Glomerular visceral epithelial cell (primary cell): Measurements from ENCODE around the gene RAPGEF1.

Source experiments
- DNase-seq: peaks from one replicate; pipeline ENCODE4 v3.0.0-alpha.2; 2016; ENCODE audit errors: extremely low spot score

Gene RAPGEF1

GRCh38 chr9:131585375-131585774 lies 154.5 kb downstream of the RAPGEF1 start:
- peak; percentile 13 for DNase-seq

DNA sequence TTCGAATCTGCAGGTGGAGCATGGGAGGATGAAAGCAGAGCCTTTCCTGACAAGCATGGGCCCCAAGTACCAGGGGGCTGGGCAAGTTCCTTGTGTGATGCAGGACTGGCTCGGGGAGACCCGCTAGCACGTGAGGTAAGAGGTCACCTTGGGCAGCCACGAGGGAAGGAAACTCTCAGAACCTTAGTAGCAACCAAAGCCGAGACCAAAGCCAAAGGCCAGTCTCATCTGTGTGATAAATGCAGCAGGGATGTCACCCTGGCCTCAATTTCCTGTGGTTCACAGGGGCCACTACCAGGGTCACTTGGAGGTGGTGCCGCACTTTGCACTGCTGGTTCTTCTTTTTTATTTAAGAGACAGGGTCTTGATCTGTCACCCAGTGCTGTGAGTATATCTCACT lies 155.0 kb downstream of the RAPGEF1 start:
- DNase-seq, result no peak

DNA sequence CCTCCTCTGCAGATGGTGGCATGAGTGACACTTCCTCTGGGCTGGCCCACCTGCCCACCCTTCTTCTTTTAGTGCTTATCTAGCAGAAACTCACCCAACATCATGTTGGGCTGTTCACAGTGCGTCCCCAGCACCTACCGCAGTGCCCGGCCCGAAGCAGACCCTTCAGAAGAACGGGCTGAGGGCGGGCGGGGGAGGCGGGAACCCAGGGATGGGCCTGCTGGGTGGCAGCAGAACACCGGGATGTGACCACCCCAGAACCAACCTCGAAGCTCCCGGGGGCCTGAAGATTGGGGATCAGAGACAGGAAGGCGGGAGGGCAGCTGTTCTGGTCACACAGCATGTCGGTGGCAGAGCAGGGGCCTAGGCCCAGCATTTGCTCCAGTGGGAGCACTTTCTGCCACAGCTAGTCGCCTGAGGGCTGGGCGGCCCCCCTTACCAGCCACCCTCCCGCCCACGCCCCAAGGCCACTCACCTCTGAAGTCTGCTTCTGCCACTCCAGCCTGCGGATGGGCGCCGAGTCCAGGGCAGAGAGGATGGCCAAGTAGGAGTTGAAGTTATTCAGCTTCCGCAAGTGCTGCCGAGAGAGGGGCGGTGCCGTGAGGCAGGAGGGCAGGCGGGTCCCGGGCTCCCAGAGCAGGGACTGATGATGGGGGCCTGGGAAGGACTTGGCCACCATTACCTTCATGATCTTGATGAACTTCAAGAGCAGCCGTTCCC lies 155.9 kb downstream of the RAPGEF1 start:
- DNase-seq, result no peak

DNA sequence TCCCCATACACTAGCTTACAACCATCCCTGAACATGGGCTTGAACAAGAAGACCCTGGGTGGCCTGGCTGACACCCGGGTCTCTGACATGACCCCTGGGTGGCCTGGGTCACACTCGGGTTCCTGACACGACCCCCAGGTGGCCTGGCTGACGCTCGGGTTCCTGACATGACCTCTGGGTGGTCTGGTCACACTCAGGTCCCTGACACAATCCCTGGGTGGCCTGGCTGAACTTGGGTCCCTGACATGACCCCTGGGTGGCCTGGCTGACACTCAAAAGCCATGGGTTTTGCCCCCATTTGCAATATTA lies 156.6 kb downstream of the RAPGEF1 start:
- no peak for DNase-seq

DNA sequence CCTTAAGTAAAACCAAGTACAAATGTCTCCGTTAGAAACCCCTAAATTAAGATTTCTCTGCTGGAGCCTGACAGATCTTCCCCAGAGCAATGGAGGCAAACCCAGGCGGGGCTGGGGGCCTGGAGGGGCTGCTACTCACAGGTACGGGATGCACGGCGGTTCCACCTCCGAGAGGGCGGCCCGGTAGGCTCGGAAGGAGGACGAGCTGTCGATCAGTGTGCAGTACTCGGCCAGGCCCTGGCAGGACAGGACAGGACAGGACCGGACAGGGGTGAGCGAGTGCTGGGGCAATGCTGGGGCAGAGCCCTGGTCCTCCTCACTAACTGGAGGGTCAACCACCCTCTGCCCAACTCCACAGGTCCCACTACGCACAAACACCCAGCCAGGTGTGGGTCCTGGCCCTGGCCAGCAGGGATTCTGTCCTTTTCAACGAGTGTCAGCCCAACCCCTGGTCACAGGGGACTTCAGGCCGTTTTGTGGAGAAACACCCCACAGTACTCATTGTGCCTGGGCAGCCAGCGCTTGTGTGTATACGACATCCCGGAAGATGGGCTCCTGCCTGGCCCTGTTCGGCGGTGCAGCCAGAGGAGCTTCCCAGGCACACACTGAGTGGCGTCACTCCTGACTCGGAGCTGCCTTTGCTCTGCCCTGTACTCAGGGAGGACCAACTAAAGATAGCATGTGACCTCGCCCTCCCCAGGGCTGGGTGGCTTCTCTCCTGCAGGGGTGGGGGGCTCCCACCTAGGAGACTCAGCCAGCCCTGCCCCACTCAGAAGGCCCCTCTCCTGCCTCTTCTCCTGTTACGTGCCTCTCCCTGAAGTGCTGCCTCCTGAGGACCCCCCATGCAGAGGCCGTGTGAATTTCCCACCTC lies 157.2 kb downstream of the RAPGEF1 start:
- DNase-seq, result no peak

- no peak for DNase-seq
Observed at GRCh38 chr9:131582056-131582455, 157.8 kb downstream of the RAPGEF1 start.

GRCh38 chr9:131580358-131580757 lies 159.5 kb downstream of the RAPGEF1 start:
- no peak for DNase-seq

DNA sequence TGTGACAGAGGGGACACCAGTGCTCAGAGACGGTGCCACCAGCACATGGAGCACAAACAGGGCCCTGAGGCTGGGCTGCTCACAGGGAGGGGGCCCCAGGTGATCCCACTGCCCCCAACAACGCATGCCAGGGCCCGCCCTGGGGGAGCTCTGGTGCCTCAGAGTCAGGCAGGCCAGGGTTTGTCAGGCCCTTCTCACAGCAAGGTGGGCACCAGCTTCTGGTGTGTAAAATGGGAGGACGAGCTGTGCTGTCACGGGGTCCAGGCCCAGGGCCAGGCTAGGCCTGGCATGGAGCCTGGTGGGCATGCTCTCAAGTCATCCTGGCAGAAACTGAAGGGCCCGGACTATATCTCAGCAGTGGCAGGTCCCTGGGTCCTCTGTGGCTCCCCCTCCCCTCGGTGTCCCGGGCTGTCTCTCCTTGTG lies 160.1 kb downstream of the RAPGEF1 start:
- DNase-seq, result no peak

DNA sequence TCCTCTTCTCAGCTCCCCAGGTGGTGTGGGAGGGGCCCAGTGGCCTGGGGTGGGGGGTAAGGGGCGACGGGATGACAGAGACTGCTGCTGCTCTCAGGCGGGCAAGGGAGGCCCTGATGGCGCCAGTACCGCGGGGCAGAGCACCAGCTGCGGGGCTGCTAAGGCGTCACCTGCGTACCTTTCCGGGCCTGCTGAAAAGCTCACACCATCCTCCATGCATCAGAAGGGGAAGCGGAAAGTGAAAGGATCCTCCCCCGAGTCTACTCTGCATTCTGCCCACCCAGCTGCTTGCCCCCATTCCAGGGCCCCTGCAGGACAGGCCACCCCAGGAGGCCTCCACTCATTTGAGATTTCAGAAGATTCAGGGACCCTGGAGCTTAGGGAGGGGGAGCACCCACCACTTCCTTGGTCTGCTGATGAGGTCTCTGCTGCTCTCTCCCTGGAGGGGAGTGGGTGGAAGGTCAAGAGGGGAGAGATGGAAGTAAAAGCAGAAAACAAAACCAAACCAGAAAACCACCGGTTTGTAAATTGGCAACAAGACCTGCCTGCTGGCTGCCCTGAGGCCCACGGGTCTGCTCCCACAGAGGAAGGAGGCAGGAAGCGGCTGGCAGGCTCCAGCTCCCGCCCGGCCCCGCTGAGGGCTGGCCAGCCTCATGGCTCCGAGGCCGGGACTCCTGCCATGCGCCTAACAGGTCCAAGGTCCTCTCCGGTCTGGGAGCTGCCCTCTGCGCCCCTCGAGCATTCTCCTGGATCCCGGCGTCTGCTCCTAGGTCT lies 161.0 kb downstream of the RAPGEF1 start:
- DNase-seq, result no peak

- no peak for DNase-seq
Observed at GRCh38 chr9:131578021-131578420, 161.9 kb downstream of the RAPGEF1 start.

- no peak for DNase-seq
Observed at GRCh38 chr9:131577005-131578000, 162.6 kb downstream of the RAPGEF1 start.

- no peak for DNase-seq
Observed at GRCh38 chr9:131575946-131576853, 163.7 kb downstream of the RAPGEF1 start.

DNA sequence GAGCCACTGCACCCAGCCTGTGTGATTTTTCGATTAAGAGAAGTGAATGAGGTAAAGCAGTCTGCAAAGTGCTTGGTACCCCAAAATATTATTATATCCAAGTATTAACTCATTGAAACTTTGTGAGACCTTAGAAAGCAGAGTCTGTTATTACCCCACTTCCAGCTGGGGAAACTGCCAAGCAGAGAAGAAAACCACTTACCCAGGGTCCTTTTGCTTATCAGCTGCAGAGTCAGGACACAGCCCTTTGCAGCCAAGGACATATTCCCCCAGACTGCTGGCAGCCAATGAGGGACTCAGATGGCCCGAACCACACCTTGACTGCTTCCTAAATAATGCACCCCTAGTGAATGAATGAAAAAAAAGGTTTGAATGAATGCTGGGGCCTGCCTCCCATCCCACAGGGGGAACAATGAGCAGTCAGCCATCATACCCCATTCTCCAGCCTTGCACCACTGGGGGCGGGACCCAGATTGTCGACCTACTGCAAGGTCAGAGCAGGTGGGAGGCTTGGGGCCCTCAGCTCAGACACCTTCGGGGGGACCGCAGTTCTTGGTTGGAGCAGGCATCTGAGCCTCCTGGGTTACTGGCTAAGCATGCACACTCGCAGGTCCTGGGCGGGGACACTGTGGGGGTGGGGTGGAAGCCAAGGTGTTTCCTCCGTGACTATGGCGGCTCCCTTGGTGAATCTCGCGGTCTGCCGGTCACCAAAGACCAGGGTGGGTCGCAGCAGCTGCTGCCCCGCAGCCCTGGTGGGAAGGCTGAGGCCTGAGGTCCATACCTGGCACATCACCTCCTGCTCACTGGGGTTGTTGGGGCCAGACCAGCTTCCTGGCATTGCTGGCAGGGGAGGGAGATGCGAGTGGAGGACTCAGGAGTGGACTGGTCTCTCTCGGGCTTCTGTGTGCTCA lies 164.9 kb downstream of the RAPGEF1 start:
- DNase-seq, result no peak

DNA sequence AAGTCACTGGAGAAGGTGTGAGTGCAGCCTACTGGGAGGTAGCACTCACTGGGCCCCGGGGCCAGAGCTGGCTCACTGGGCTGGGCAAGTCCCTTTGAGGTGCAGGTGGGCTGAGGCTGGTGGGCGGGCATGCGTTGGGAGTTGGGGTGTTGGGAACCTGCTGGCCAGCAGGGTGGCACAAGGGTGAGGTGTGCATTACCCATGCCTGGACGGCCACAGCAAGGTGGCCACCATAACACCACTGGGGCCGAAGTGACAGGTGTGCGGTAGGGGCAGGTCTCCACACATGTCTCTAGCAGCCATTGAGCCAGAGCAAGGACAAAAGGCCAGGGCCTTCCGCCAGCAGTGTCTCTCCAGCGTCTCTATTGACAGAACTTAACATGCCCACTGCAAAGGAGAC lies 172.0 kb downstream of the RAPGEF1 start:
- no peak for DNase-seq

DNA sequence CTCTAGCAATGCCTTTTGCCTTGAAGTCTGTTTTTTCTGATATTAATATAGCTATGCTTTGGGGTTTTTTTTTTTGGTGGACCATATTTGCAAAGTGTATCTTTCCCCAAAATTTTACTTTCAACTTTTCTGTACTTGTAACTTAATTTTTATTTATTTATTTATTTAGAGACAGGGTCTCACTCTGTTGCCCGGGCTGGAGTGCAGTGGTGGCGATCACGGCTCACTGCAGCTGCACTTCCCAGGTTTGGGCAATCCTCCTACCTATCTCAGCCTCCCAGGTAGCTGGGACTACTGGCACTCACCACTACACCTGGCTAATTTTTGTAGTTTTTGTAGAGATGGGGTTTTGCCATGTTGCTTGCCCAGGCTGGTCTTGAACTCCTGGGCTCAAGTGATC lies 173.7 kb downstream of the RAPGEF1 start:
- DNase-seq, result no peak

DNA sequence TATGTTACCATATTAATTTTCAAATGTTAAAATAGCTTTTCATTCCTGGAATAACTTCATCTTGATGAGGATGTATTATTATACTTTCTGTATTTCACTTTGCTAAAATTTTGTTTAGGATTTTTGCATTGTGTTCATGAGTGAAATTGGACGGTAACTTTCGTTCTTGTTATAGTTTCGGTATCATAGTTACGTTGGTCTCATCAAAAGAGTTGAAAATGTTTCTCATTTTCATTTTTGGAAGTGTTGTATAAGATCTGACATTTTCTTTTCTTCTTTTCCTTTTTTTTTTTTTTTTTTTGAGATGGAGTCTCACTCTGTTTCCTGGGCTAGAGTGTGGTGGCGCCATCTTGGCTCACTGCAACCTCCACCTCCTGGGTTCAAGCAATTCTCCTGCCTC lies 174.5 kb downstream of the RAPGEF1 start:
- DNase-seq, result no peak

DNA sequence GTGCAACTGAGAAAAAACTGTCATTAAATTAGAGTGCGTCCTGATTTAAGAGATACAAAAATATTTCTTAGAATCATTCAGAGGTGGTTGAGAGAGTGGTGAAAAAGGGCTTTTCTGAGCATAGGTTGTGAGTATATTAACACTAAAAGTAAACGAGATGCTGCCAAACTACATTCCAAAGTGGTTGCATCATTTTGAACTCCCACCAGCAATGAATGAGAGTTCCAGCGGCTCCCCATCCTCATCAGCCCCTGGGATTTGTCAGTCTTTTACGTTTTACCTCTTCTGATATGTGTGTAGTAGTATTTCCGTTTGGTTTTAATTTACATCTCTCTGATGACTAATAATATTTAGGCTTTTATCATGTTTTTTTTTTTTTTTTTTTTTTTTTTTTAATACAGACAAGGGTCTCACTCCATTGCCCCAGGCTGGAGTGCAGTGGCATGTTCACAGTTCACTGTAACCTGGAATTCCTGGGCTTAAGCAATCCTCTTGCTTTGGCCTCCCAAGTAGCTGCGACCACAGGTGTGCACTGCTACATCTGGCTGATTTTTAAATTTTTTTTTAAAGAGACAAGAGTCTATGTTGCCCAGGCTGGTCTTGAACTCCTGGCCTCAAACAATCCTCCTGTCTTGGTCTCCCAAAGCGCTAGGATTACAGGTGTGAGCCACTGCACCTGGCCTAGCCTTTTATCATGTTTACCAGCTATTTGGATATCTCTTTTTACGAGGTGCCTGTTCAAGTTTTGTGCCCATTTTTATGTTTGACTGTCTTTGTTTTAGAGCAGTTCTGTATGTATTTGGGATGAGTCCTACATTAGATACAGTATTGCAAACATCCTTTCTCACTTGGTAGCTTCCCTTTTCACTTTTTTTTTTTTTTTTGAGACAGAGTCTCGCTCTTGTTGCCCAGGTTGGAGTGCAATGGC lies 177.6 kb downstream of the RAPGEF1 start:
- DNase-seq, result peak; percentile 48

GRCh38 chr9:131559421-131560000 lies 180.4 kb downstream of the RAPGEF1 start:
- no peak for DNase-seq
